ENCODE data around the gene MMEL1. TPM values are rescaled to one million over a fixed set of nuclear protein-coding genes. Genes with fewer than 3 reads are reported as not detected.
A peak's percentile ranks its signal among the peaks of the same experiment; 100 is the strongest.
"Not testable (repeated sequence)": the region's sequence is repeated elsewhere in the genome, so short reads cannot be mapped to it uniquely, and the experiment has no call there.

Gene MMEL1
- total and polyA plus RNA-seq, 2 experiments from 2014 or later: 0.57 to 0.90 TPM

- H3K4me2 ChIP-seq; H3K27ac ChIP-seq (ENCODE audit: low read depth); H3F3A ChIP-seq (replicated peaks; ENCODE audit: low read depth); H4K20me1 ChIP-seq (replicated peaks; ENCODE audit: insufficient read depth); H3K4me1 Mint-ChIP-seq; H3K79me2 ChIP-seq (replicated peaks; ENCODE audit: insufficient read depth); H3K27ac Mint-ChIP-seq; H2AFZ ChIP-seq; H3K27me3 ChIP-seq (ENCODE audit: insufficient read depth); H3K4me3 Mint-ChIP-seq; H3K4me1 ChIP-seq (ENCODE audit: insufficient read depth); DNase-seq (ENCODE audit: low spot score); ATAC-seq; H3K9me2 ChIP-seq (ENCODE audit: insufficient read depth); H3K36me3 ChIP-seq (ENCODE audit: insufficient read depth): not testable (repeated sequence)
- Mint-ChIP-seq H3K27me3 (ENCODE audit: insufficient read depth, low read depth, poor library complexity) (peaks cover 40% of the 10 kb centered on the region), H3K9me3 (peaks cover 78% of the 10 kb centered on the region), H3K36me3 (ENCODE audit: low read depth) (peaks cover 44% of the 10 kb centered on the region)
- H3K4me3 ChIP-seq: 0 out of 2 replicates have a peak overlapping the region, but pooled peaks have one; percentile 7
Observed at GRCh38 chr1:2652926-2653571, 20.2 kb upstream of the MMEL1 start.

GRCh38 chr1:2652152-2652925, 19.5 kb upstream of the MMEL1 start:
- Mint-ChIP-seq H3K36me3 (ENCODE audit: low read depth) (peaks cover 48% of the 10 kb centered on the region), H3K9me3 (peaks cover 84% of the 10 kb centered on the region), H3K27me3 (ENCODE audit: insufficient read depth, low read depth, poor library complexity) (peaks cover 40% of the 10 kb centered on the region), H3K4me3 (peak overlapping the region; percentile 24; the same call in 1 of the 3 replicates)
- not testable (repeated sequence) for H2AFZ ChIP-seq; H3K9me2 ChIP-seq (ENCODE audit: insufficient read depth); H3K4me1 ChIP-seq (ENCODE audit: insufficient read depth); H3K27me3 ChIP-seq (ENCODE audit: insufficient read depth); H3K79me2 ChIP-seq (replicated peaks; ENCODE audit: insufficient read depth); H3F3A ChIP-seq (replicated peaks; ENCODE audit: low read depth); H3K36me3 ChIP-seq (ENCODE audit: insufficient read depth); H3K4me2 ChIP-seq; DNase-seq (ENCODE audit: low spot score); H3K27ac ChIP-seq (ENCODE audit: low read depth); H3K27ac Mint-ChIP-seq; H4K20me1 ChIP-seq (replicated peaks; ENCODE audit: insufficient read depth); ATAC-seq; H3K4me1 Mint-ChIP-seq
- 0 out of 2 replicates have a peak overlapping the region, but pooled peaks have one; percentile 7 for H3K4me3 ChIP-seq

GRCh38 chr1:2650967-2651645, 18.3 kb upstream of the MMEL1 start:
- H3K9me2 ChIP-seq (ENCODE audit: insufficient read depth): no peaks in the 10 kb centered on the region
- DNase-seq (ENCODE audit: low spot score) (no peak), ATAC-seq (no peak)
- no peak overlapping the region for H2AFZ ChIP-seq
- Mint-ChIP-seq H3K36me3 (ENCODE audit: low read depth) (peaks cover 48% of the 10 kb centered on the region), H3K27ac (no peak overlapping the region), H3K4me3 (no peak overlapping the region), H3K4me1 (no peaks in the 10 kb centered on the region; the same call in 2 of the 3 replicates), H3K27me3 (ENCODE audit: insufficient read depth, low read depth, poor library complexity) (peaks cover 38% of the 10 kb centered on the region), H3K9me3 (peaks cover 88% of the 10 kb centered on the region)
- no peaks in the 10 kb centered on the region for H4K20me1 ChIP-seq (replicated peaks; ENCODE audit: insufficient read depth)
- no peak overlapping the region for H3K4me3 ChIP-seq
- H3K27ac ChIP-seq (ENCODE audit: low read depth): no peak overlapping the region
- no peaks in the 10 kb centered on the region for H3F3A ChIP-seq (replicated peaks; ENCODE audit: low read depth)
- H3K4me1 ChIP-seq (ENCODE audit: insufficient read depth): no peaks in the 10 kb centered on the region
- no peak overlapping the region for H3K4me2 ChIP-seq
- H3K36me3 ChIP-seq (ENCODE audit: insufficient read depth): no peaks in the 10 kb centered on the region
- H3K27me3 ChIP-seq (ENCODE audit: insufficient read depth): no peaks in the 10 kb centered on the region
- no peaks in the 10 kb centered on the region for H3K79me2 ChIP-seq (replicated peaks; ENCODE audit: insufficient read depth)
- no peak for TF ChIP-seq ZNF331 (CRISPR knock-in tag; IDR thresholded peaks at IDR 0.05; ENCODE audit: low read depth)
- no peak for TF ChIP-seq ZNF114 (CRISPR knock-in tag; IDR thresholded peaks at IDR 0.05)
- no peak for TF ChIP-seq ETS1 (IDR thresholded peaks at IDR 0.05)
- no peak for TF ChIP-seq POLR2AphosphoS5 (IDR thresholded peaks at IDR 0.05; ENCODE audit: low read depth)
- TF ChIP-seq CTCF (conservative IDR thresholded peaks at IDR 0.05; ENCODE audit: low read depth in 2 of 2): no peak
- TF ChIP-seq REST (IDR thresholded peaks at IDR 0.05; ENCODE audit: unreplicated experiment): no peak
- no peak for TF ChIP-seq JUNB (IDR thresholded peaks at IDR 0.05; ENCODE audit: unreplicated experiment)

All from GM23338 (cell line).